GM19193 (cell line): ENCODE measurements around the gene NACC2.

Source experiments
- POLR2A ChIP-seq: IDR thresholded peaks from 4 replicates; pipeline ENCODE4 v1.6.1; 2011; ENCODE audit not compliant: insufficient read depth, insufficient read length; ENCODE audit errors: extremely low read depth

Gene NACC2

GRCh38 chr9:135995816-135996215 is 99.3 kb downstream of the NACC2 start:
- TF ChIP-seq POLR2A = no peak

- no peak for TF ChIP-seq POLR2A
Measured at GRCh38 chr9:135994501-135995192, 100.4 kb downstream of the NACC2 start.

- no peak for TF ChIP-seq POLR2A
Measured at GRCh38 chr9:135993765-135994500, 101.2 kb downstream of the NACC2 start.

- no peak for TF ChIP-seq POLR2A
Measured at GRCh38 chr9:135993409-135993742, 101.7 kb downstream of the NACC2 start.

GRCh38 chr9:135992486-135993408 is 102.3 kb downstream of the NACC2 start:
- no peak for TF ChIP-seq POLR2A

GRCh38 chr9:135991771-135992170 is 103.3 kb downstream of the NACC2 start:
- no peak for TF ChIP-seq POLR2A

- no peak for TF ChIP-seq POLR2A
Measured at GRCh38 chr9:135990468-135991429, 104.3 kb downstream of the NACC2 start.

- no peak for TF ChIP-seq POLR2A
Measured at GRCh38 chr9:135989722-135990467, 105.2 kb downstream of the NACC2 start.

GRCh38 chr9:135989157-135989556 is 105.9 kb downstream of the NACC2 start:
- no peak for TF ChIP-seq POLR2A

GRCh38 chr9:135988493-135988892 is 106.6 kb downstream of the NACC2 start:
- no peak for TF ChIP-seq POLR2A

- TF ChIP-seq POLR2A = no peak
Measured at GRCh38 chr9:135987838-135988404, 107.2 kb downstream of the NACC2 start.

- TF ChIP-seq POLR2A = no peak
Measured at GRCh38 chr9:135986605-135987004, 108.5 kb downstream of the NACC2 start.

GRCh38 chr9:135985889-135986288 is 109.2 kb downstream of the NACC2 start:
- TF ChIP-seq POLR2A = no peak
